HL-60/S4 (cell line): Measurements from ENCODE around the gene DUSP2.

Experiments used
- in situ Hi-C: fragments of 300-500 bp; cut with MboI; formaldehyde crosslinking; loops from 2 replicates; pipeline ENCODE4 v1.14.3; 2022; ENCODE audit warnings: low sequenced_read_pairs

The DUSP2 gene

GRCh38 chr2:96145036-96145847 lies at the start of gene DUSP2:
Gene DUSP2, minus strand, starts transcription at chr2:96145440. Its CDS starts 86 bp downstream, at chr2:96145354.
- in situ Hi-C loops, result no loop called here

GRCh38 chr2:96191937-96192670 lies 46.9 kb upstream of the DUSP2 start:
- in situ Hi-C loops, result no loop called here

- in situ Hi-C loops, result no loop called here
Measured at GRCh38 chr2:96188821-96189526, 43.7 kb upstream of the DUSP2 start.

- in situ Hi-C loops, result no loop called here
Measured at GRCh38 chr2:96186562-96186961, 41.3 kb upstream of the DUSP2 start.

GRCh38 chr2:96185516-96185915 lies 40.3 kb upstream of the DUSP2 start:
- in situ Hi-C loops, result no loop called here

- in situ Hi-C loops, result no loop called here
Measured at GRCh38 chr2:96184989-96185388, 39.7 kb upstream of the DUSP2 start.

- in situ Hi-C loops, result no loop called here
Measured at GRCh38 chr2:96184188-96184587, 38.9 kb upstream of the DUSP2 start.

GRCh38 chr2:96181529-96181928 lies 36.3 kb upstream of the DUSP2 start:
- in situ Hi-C loops, result no loop called here

GRCh38 chr2:96180521-96180920 lies 35.3 kb upstream of the DUSP2 start:
- in situ Hi-C loops, result no loop called here

- in situ Hi-C loops, result no loop called here
Measured at GRCh38 chr2:96180002-96180401, 34.8 kb upstream of the DUSP2 start.

- in situ Hi-C loops, result no loop called here
Measured at GRCh38 chr2:96176661-96177060, 31.4 kb upstream of the DUSP2 start.

- in situ Hi-C loops, result no loop called here
Measured at GRCh38 chr2:96175951-96176350, 30.7 kb upstream of the DUSP2 start.

GRCh38 chr2:96174251-96175144 lies 29.3 kb upstream of the DUSP2 start:
- in situ Hi-C loops, result no loop called here

GRCh38 chr2:96171831-96172230 lies 26.6 kb upstream of the DUSP2 start:
- in situ Hi-C loops, result no loop called here

GRCh38 chr2:96170626-96171025 lies 25.4 kb upstream of the DUSP2 start:
- in situ Hi-C loops, result no loop called here

GRCh38 chr2:96169868-96170507 lies 24.7 kb upstream of the DUSP2 start:
- in situ Hi-C loops, result no loop called here

GRCh38 chr2:96167407-96168013 lies 22.3 kb upstream of the DUSP2 start:
- in situ Hi-C loops, result no loop called here

GRCh38 chr2:96164459-96165184 lies 19.4 kb upstream of the DUSP2 start:
- in situ Hi-C loops, result no loop called here
